Neural cell (in vitro differentiated cells): Measurements from ENCODE around the gene SFTPA1. TPM values are rescaled to one million over a fixed set of nuclear protein-coding genes. Genes with fewer than 3 reads are reported as not detected.
A peak's percentile ranks its signal among the peaks of the same experiment; 100 is the strongest.
"Not testable (repeated sequence)": the region's sequence is repeated elsewhere in the genome, so short reads cannot be mapped to it uniquely, and the experiment has no call there.

ENCODE experiments used
- H2AFZ ChIP-seq: fragments of 200-600, 300-800 bp; sonication (generic), shearing (Covaris generic); 2 replicates; pipeline ENCODE4 v1.6.0; 2014; ENCODE audit warnings: low read depth, mild to moderate bottlenecking, antibody characterized with exemption, low read length, moderate library complexity
- H3F3A ChIP-seq: fragments of 200-600 bp; shearing (Covaris generic); 2 replicates; pipeline ENCODE4 v1.6.1; 2016; ENCODE audit warnings: mild to moderate bottlenecking, moderate library complexity, mixed read lengths, antibody characterized with exemption, low read length; ENCODE audit not compliant: insufficient read depth, poor library complexity, severe bottlenecking
- H3K27ac ChIP-seq: fragments of 200-600, 300-800 bp; sonication (generic), shearing (Covaris generic); 2 replicates; pipeline ENCODE4 v1.5.1; 2014; ENCODE audit warnings: mild to moderate bottlenecking, low read length, moderate library complexity
- H3K27me3 ChIP-seq: fragments of 300-800, 200-600 bp; sonication (generic), shearing (Covaris generic); 2 replicates; pipeline ENCODE4 v1.6.0; 2014; ENCODE audit warnings: mild to moderate bottlenecking, low read depth, low read length, moderate library complexity; ENCODE audit not compliant: insufficient read depth
- H3K36me3 ChIP-seq: fragments of 300-800, 200-600 bp; sonication (generic), shearing (Covaris generic); 2 replicates; pipeline ENCODE4 v1.5.1; 2014; ENCODE audit warnings: mild to moderate bottlenecking, antibody characterized with exemption, low read length, moderate library complexity; ENCODE audit not compliant: insufficient read depth
- H3K4me2 ChIP-seq: fragments of 300-800, 200-600 bp; sonication (generic), shearing (Covaris generic); 2 replicates; pipeline ENCODE4 v1.6.0; 2014; ENCODE audit warnings: mild to moderate bottlenecking, low read length
- H3K4me3 ChIP-seq: fragments of 300-800, 200-600 bp; sonication (generic), shearing (Covaris generic); 2 replicates; pipeline ENCODE4 v1.5.1; 2014; ENCODE audit warnings: mild to moderate bottlenecking, low read length, moderate library complexity
- H3K79me2 ChIP-seq: fragments of 200-600 bp; shearing (Covaris generic); replicated peaks from 2 replicates; pipeline ENCODE4 v1.6.0; 2014; ENCODE audit warnings: mild to moderate bottlenecking, low read length, moderate library complexity; ENCODE audit not compliant: insufficient read depth
- H3K9ac ChIP-seq: fragments of 300-800, 200-600 bp; sonication (generic), shearing (Covaris generic); 2 replicates; pipeline ENCODE4 v1.6.1; 2016; ENCODE audit warnings: mild to moderate bottlenecking, low read length, mixed read lengths
- H3K9me2 ChIP-seq: fragments of 200-600 bp; shearing (Covaris generic); 2 replicates; pipeline ENCODE4 v1.6.1; 2016; ENCODE audit warnings: mild to moderate bottlenecking, low read length, mixed read lengths; ENCODE audit not compliant: insufficient read depth
- H3K9me3 ChIP-seq: fragments of 200-600, 300-800 bp; sonication (generic), shearing (Covaris generic); 2 replicates; pipeline ENCODE4 v1.6.1; 2016; ENCODE audit warnings: mild to moderate bottlenecking, mixed run types, low read length, moderate library complexity, mixed read lengths
- H4K20me1 ChIP-seq: fragments of 200-600 bp; shearing (Covaris generic); 2 replicates; pipeline ENCODE4 v1.6.1; 2016; ENCODE audit warnings: mild to moderate bottlenecking, mixed run types; ENCODE audit not compliant: insufficient read depth
- CTCF ChIP-seq: fragments of 450-650 bp; IDR thresholded peaks from 2 replicates; pipeline ENCODE4 v1.5.1; 2014; ENCODE audit warnings: antibody characterized with exemption, mild to moderate bottlenecking, moderate library complexity; ENCODE audit not compliant: poor library complexity, severe bottlenecking
- EP300 ChIP-seq: fragments of 450-650 bp; conservative IDR thresholded peaks from 2 replicates; pipeline ENCODE4 v1.6.1; 2014; ENCODE audit warnings: antibody characterized with exemption, mild to moderate bottlenecking, moderate library complexity; ENCODE audit not compliant: poor library complexity, severe bottlenecking
- EZH2 ChIP-seq: fragments of 200-600, 300-800 bp; shearing (Covaris generic), sonication (generic); IDR thresholded peaks from 2 replicates; pipeline ENCODE4 v1.6.1; 2014; ENCODE audit warnings: antibody characterized with exemption, low read length, borderline replicate concordance, mild to moderate bottlenecking; ENCODE audit not compliant: insufficient read depth, poor library complexity, severe bottlenecking
- MXI1 ChIP-seq: fragments of 450-650 bp; conservative IDR thresholded peaks from 2 replicates; pipeline ENCODE4 v1.6.1; 2014; ENCODE audit warnings: antibody characterized with exemption, mild to moderate bottlenecking; ENCODE audit not compliant: poor library complexity, severe bottlenecking
- POLR2AphosphoS5 ChIP-seq: IDR thresholded peaks from 2 replicates; pipeline ENCODE4 v1.6.1; 2012
- RAD21 ChIP-seq: fragments of 450-650 bp; conservative IDR thresholded peaks from 2 replicates; pipeline ENCODE4 v1.6.1; 2014; ENCODE audit warnings: antibody characterized with exemption, mild to moderate bottlenecking, moderate library complexity
- REST ChIP-seq: IDR thresholded peaks from 2 replicates; pipeline ENCODE4 v1.6.1; 2012; ENCODE audit warnings: borderline replicate concordance
- SMC3 ChIP-seq: fragments of 450-650 bp; conservative IDR thresholded peaks from 2 replicates; pipeline ENCODE4 v1.6.1; 2014; ENCODE audit warnings: antibody characterized with exemption, mild to moderate bottlenecking, moderate library complexity; ENCODE audit not compliant: poor library complexity
- TAF1 ChIP-seq: IDR thresholded peaks from 2 replicates; pipeline ENCODE4 v1.6.1; 2012; ENCODE audit warnings: low read depth
- polyA plus RNA-seq: library from polyadenylated mRNA; depleted of rRNA; stranded (reverse); fragments of >200 nt; gene quantifications from 2 replicates; pipeline ENCODE4 v1.2.3, GENCODE V29; 2014

SFTPA1 gene
- polyA plus RNA-seq, 1 donor from 2014 or later, result not detected

- no peak overlapping the region for H3K4me3 ChIP-seq
- H3F3A ChIP-seq, result no peaks in the 10 kb centered on the region
- peak; percentile 17 for TF ChIP-seq MXI1
- no peak for TF ChIP-seq POLR2AphosphoS5
- no peak for TF ChIP-seq EZH2
- TF ChIP-seq CTCF, result peak; percentile 74
- peak; percentile 77 for TF ChIP-seq SMC3
- no peak for TF ChIP-seq TAF1
- peak; percentile 71 for TF ChIP-seq RAD21
- no peak for TF ChIP-seq EP300
- TF ChIP-seq REST, result no peak
- H3K9ac ChIP-seq, result no peak overlapping the region
- no peak overlapping the region for H2AFZ ChIP-seq
- H3K79me2 ChIP-seq, result no peaks in the 10 kb centered on the region
- no peaks in the 10 kb centered on the region for H3K9me3 ChIP-seq
- no peaks in the 10 kb centered on the region for H3K9me2 ChIP-seq
- H3K4me2 ChIP-seq, result no peak overlapping the region
- no peaks in the 10 kb centered on the region for H4K20me1 ChIP-seq
- no peak overlapping the region for H3K27ac ChIP-seq
- H3K27me3 ChIP-seq, result no peaks in the 10 kb centered on the region
- H3K36me3 ChIP-seq, result no peaks in the 10 kb centered on the region
Observed at GRCh38 chr10:79562135-79562756, 48.5 kb upstream of the SFTPA1 start.

- Histone ChIP-seq H3K4me2 (no peak overlapping the region), H3F3A (no peaks in the 10 kb centered on the region), H3K9me2 (no peaks in the 10 kb centered on the region), H3K79me2 (no peaks in the 10 kb centered on the region), H3K9ac (no peak overlapping the region), H3K36me3 (no peaks in the 10 kb centered on the region), H3K9me3 (no peaks in the 10 kb centered on the region), H3K27me3 (no peaks in the 10 kb centered on the region), H3K4me3 (no peak overlapping the region), H3K27ac (no peak overlapping the region), H4K20me1 (no peaks in the 10 kb centered on the region), H2AFZ (no peak overlapping the region)
- no peak for TF ChIP-seq TAF1
- no peak for TF ChIP-seq REST
- TF ChIP-seq POLR2AphosphoS5, result no peak
- no peak for TF ChIP-seq EZH2
- TF ChIP-seq EP300, result no peak
- TF ChIP-seq SMC3, result no peak
- no peak for TF ChIP-seq RAD21
- TF ChIP-seq MXI1, result no peak
- TF ChIP-seq CTCF, result no peak
Observed at GRCh38 chr10:79563426-79563825, 47.3 kb upstream of the SFTPA1 start.

- H3K9me2 ChIP-seq, H3K27me3 ChIP-seq, H4K20me1 ChIP-seq, H3K4me3 ChIP-seq, H3K36me3 ChIP-seq, H2AFZ ChIP-seq, H3K4me2 ChIP-seq, H3K27ac ChIP-seq, H3K9ac ChIP-seq, H3K9me3 ChIP-seq, H3K79me2 ChIP-seq, H3F3A ChIP-seq: not testable (repeated sequence)
Observed at GRCh38 chr10:79570624-79571023, 40.1 kb upstream of the SFTPA1 start.
